ENCODE results near the gene TOP1.
"Not testable (repeated sequence)": the region's sequence is repeated elsewhere in the genome, so short reads cannot be mapped to it uniquely, and the experiment has no call there.

Gene TOP1

GRCh38 chr20:41095110-41095969 is 66.7 kb downstream of the TOP1 start:
- peak; percentile 6 for DNase-seq

DNA sequence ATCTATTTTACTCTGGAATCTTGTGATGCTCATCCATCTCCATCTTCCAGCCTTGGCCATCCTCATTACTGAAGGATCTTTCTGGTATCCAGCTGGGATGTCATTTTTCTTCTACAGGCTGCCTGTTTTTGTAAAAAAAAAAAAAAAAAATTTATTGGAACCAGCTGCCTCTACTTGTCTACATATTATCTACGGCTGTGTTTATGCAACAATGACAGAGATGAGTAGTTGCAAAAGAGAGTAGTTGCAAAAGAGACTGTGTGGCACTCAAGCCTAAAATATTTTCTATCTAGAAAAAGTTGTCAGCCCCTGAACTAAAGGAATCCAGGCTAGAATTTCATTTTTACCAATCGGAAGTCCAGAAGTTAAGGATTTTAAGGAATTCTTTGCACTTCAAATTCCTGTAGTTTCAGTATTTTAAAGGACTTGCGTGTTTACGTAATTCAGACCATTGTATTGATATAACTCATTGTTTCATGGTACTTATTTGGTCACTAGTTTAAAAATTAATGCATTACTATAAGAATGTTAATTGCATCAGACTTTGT is 70.2 kb downstream of the TOP1 start:
- DNase-seq: no peak

DNA sequence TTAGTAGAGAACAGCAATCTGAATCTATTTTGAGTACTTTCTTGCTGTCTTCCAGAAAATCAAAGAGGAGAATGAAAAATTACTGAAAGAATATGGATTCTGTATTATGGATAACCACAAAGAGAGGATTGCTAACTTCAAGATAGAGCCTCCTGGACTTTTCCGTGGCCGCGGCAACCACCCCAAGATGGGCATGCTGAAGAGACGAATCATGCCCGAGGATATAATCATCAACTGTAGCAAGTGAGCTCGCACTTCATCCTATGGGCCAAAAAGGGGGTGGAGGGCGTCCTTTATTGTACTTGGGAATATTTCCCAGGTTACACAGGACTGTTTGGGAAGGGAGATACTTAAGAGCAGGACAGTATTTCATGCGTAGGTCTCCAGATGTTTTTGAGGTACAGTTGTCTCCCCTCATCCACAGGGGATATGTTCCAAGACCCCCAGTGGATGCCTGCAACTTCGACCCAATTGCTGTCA is 71.4 kb downstream of the TOP1 start:
- DNase-seq: no peak

DNA sequence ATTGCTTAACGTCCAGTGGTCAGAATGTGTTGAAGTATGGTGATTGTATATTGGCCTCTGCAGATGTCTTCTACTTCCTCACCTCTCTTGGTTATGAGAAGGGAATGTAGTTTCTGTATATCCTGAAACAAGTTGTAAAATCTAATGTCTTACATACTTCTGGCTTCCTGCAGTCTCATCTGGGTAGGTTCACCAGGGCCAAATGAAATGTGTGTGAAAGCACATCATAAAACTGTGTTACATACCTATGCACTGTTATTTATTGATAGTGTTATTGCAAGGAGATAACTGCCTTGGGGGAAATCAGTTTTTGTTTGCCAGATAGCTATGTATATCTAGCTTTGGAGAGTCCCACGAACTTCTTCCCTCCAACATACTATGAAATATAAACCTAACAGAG is 73.0 kb downstream of the TOP1 start:
- DNase-seq: no peak

GRCh38 chr20:41108531-41108930 is 79.9 kb downstream of the TOP1 start:
- no peak for DNase-seq

DNA sequence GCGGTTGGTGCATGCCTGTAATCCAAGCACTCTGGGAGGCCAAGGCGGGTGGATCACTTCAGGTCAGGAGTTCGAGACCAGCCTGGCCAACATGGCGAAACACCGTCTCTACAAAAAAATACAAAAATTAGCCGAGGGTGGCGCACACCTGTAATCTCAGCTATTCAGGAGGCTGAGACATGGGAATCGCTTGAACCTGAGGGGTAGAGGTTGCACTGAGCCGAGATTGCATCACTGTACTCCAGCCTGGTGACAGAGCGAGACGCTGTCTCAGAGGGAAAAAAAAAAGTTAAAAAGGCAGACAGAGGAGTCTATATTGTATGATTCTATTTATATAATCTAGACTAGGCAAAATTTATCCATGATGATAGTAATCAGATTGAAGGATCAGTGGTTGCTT is 81.4 kb downstream of the TOP1 start:
- DNase-seq: no peak

DNA sequence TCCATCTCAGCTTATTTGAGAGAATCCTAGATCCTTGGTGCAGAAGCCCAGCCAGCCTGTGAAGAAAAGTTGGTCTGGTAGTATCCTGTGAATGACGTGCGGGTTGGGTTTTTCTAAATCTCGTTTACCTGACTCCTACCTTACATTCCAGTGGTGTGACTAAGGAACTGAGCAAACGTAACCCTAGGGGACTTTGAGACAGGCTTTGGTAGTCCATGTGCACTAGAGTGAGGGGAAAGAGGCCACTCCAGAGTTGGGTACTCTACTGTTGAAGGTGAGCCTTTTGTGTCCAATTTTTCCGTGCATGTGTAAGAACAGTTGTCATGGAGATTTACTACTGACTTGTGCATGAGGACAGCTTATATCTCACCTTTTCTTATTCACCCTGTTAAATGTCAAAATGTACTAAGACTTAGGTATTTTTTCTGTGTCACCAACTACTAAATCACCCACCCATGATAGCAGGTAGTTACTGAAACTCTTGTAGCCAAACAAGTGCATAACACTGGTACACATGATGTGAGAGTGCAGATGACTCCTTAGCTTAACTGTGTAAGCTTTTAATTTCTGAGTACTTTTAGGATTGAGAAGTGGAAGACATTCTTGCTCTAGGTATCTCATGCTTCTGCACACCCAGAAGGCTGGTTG is 82.4 kb downstream of the TOP1 start:
- DNase-seq: no peak

DNA sequence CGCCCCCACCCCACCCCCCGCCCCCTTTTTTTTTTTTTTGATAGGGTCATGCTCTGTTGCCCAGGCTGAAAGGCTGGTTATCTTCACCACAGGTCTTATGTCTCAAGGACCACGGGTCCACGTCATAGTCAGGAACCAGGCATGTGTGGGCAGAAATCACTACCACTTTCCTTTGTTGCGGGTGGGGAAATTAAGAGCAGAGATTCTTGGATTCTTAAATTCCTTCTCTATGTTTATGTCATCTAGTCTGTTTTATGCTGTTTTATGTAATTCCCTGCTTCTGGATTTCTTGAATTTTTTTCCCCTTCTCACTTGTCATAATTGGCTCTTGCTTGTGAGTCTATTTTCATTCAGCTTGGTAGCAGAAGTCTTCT is 82.9 kb downstream of the TOP1 start:
- no peak for DNase-seq

DNA sequence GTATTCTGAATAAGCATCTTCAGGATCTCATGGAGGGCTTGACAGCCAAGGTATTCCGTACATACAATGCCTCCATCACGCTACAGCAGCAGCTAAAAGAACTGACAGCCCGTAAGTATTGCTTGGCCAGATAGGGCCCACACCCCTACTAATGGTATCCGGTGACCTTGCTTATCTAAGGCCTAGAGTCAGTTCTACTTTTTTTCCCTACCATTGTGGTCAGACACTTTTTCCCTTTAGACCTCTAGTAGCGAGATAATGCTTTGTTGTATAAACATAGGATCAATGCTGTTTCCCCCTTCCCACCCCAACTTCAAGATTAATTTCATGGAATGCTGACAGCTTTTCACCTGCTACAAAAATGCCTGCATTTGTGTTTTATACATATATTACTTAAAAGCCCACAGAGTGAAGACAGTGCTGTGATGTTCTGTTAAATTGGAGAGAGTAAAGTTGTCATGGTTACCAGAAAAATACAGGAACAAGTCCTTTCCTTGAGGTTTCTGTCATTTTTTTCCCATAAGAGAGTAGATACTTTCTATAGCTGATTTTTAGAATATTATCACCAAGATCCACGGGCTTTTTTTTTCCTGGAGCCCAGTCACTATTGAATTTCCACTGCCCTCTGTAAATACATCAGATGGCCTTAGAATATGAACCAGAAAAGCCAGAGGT is 87.8 kb downstream of the TOP1 start:
- DNase-seq: no peak

- not testable (repeated sequence) for DNase-seq
Measured at GRCh38 chr20:41118159-41118558, 89.5 kb downstream of the TOP1 start.

DNA sequence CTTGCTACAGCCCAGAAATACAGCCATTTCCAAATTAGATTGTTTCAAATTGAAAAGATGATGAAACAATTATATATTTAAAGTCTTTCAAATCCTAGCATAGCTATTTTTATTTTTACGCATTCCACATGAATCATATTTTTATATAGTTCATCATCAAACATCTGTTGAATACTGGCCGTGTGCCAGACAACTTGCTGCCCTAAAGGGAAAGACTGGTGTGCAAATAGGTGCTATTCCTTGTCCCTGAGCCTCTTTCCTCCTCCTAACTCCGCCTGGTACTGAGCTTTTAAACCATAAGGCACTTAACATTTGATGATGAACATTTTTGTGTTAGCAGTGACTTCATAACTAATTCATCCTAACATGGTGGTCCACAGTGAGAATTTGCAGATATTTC is 90.0 kb downstream of the TOP1 start:
- no peak for DNase-seq

GRCh38 chr20:41119614-41120561 is 91.3 kb downstream of the TOP1 start:
- no peak for DNase-seq

DNA sequence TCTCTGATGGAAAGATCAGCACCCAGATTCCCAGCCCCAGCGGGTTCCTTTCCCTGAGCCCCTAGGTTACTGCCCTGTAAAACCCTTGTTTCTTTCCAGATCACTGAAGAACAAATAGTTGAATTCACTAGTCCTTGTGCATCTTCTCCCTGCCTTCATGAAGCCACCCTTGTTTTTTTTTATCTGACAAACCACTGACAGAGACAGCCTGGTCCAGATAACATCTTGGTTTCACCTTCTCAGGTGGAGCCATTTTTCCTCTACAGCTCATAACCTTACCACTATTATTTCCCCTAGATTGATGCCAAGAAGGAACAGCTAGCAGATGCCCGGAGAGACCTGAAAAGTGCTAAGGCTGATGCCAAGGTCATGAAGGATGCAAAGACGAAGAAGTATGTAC is 92.8 kb downstream of the TOP1 start:
- no peak for DNase-seq

- DNase-seq: no peak
Measured at GRCh38 chr20:41123631-41124030, 95.0 kb downstream of the TOP1 start.

DNA sequence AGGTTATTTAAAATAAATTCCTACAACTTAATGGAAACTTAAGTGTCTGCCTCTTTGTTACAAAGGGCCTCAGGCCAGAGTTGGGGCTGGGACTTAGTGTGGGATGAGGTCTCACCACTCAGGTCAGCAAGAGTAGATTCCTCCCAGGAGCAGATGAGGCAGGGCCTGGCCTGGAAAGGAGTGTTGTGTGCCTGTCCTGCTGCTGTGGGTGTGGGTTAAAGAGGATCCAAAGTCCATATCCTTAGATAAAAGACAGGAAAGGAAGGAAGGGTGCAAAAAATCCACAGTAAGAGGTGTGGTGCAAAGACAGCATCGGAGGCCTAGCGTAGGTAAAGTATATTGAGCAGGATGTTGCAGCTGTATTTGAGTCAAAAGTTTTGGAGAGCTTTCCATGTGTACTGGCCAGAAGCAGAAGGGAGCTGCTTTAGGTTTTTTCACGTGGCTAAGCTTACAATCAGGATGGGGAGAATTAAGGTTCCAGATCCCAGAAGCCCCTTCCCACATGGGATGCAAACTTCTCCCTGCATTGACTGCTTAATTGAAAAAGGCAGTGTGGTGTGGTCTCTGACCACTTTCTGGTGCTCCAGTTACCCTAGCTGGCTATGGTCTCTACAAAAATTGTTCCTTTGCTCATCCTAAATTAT is 96.0 kb downstream of the TOP1 start:
- DNase-seq: no peak

DNA sequence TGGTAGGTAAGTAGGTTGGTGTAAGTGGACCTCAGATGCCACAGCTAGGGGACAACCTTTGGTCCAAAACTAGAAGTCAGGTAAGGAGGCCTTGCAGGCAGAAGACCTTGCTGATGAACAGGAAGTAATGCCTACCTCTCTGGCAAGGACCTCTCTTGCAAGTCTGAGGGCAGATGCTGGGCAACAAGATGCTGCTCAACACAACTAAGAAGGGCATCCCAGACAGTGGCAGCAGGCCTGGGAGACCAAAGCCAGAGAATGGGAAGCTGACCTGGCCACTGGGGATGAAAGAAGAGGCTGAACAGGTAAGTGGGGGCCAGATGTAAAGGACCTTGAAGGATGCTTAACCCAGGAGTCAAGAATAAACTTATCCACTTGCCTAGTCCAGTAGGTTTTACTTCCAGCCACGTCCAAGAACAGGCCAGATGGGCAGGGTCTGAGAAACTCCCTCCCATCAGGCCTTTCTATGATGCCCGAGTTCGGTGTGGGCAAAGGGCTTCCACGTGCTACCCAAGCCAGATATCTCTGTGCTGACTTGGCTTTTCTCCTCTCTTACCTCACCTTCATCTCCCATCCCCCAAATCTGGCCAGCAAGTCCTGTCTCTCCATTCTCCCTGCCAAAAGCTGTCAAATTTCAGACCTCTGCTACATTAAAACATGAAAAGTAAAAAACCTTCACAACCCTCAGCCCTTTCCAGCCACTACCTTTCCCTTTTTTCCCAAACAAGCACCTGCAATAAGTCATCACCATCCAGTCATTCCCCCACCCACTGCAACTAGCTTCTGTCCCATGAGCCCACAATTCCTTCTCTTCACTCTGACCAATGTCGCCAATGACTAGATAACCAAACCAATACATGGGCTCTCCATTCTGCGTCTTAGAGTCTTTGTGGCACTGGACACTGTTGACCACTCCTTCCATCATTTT is 97.2 kb downstream of the TOP1 start:
- no peak for DNase-seq

DNA sequence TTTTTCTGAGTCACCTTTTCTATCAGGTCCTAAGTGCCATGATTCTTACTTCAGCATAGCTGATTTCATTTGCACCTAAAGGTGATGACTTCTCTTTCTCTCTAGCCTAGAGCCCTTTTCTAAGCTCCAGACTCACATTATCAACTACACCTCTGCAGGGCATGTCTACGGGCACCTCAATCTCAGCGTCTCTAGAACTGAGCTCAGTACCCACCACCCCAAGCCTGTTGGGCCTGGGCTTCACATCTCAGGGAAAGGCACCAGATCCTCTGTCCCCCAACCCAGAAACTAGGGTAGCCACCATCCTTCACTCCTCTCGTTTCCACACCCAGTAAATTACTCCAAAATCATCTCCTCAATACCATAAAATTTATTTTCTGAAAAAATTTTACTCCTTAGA is 98.1 kb downstream of the TOP1 start:
- no peak for DNase-seq

DNA sequence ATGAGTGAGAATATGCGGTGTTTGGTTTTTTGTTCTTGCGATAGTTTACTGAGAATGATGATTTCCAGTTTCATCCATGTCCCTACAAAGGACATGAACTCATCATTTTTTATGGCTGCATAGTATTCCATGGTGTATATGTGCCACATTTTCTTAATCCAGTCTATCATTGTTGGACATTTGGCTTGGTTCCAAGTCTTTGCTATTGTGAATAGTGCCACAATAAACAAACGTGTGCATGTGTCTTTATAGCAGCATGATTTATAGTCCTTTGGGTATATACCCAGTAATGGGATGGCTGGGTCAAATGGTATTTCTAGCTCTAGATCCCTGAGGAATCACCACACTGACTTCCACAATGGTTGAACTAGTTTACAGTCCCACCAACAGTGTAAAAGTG is 99.7 kb downstream of the TOP1 start:
- DNase-seq: not testable (repeated sequence)

GRCh38 chr20:41131594-41132387 is 103.2 kb downstream of the TOP1 start:
- DNase-seq: no peak

DNA sequence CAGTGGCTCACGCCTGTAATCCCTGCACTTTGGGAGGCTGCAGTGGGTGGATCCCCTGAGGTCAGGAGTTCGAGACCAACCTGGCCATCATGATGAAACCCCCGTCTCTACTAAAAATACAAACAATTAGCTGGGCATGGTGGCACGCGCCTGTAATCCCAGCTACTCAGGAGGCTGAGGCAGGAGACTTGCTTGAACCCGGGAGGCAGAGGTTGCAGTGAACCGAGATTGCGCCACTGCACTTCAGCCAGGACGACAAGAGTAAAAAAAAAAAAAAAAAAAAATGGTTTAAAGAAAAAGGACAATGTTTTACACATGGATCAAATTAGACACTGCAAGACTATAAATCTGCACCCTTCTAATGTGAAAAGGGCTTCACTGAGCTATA is 103.8 kb downstream of the TOP1 start:
- DNase-seq: not testable (repeated sequence)
